GM18870 (cell line): ENCODE measurements around the gene ADK.
"Not testable (repeated sequence)": the region's sequence is repeated elsewhere in the genome, so short reads cannot be mapped to it uniquely, and the experiment has no call there.

ENCODE experiments used
- ATAC-seq: cut with Tn5 transposase; IDR thresholded peaks from one replicate; pipeline ENCODE4 v1.9.1; 2021; ENCODE audit warnings: moderate library complexity; ENCODE audit not compliant: unreplicated experiment

ADK gene

GRCh38 chr10:74292871-74293427, 141.9 kb downstream of the ADK start:
- no peak for ATAC-seq

DNA sequence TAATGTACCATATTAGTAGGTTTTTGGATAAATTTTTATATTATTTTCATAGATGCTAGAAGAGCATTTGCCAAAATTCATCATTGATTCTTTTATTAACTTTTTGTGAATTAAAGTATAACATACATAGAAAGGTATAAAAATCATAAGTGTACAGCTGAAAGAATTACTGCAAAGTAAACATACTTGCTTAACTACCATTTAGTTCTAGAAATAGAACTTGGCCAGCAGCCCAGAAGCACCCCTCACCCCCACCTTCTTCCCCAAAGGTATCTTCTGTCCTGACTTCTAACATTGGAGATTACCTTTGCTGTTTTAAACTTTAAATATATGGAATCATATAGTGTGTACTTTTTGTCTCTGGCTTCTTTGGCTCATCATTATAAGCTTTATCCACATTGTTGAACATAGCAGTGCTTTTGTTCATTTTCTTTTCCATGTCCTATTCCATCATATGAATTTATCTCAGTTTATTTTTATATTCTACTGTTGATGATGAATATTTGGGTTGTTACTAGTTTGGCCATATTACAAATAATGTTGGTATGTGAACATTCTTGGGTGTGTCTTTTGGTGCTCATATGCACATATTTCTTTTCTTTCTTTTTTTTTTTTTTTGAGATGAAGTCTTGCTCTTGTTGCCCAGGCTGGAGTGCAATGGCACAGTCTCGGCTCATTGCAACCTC, 142.8 kb downstream of the ADK start:
- ATAC-seq: no peak

DNA sequence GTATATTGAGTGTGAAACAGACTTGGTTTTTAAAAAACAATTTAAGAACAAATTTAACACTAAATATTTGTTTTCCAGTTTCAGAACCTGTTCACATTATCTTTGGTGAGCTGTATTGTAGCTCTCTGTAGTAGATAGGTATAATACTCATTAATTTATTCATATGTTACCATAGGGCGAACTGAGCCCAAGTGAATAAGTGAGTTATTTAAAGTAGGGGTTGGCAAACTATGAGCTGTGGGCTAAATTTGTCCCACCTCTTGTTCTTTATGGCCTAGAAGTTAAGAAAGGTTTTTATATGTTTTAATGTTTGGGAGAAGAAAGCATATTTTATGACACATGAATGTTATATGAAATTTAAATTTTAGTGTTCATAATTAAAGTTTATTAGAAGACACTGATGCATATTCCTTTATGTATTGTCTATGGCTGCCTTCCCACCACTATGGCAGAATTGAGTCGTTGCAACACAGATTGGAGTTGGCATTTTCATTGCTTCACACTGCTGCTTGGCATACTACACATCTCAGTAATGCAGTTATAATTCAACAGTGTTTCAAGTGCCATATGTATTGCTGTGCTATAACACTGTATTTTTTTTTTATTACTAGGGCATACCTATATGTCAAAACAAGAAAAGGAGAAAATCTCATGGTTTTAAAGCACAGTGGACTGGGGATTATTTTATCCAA, 146.5 kb downstream of the ADK start:
- no peak for ATAC-seq

DNA sequence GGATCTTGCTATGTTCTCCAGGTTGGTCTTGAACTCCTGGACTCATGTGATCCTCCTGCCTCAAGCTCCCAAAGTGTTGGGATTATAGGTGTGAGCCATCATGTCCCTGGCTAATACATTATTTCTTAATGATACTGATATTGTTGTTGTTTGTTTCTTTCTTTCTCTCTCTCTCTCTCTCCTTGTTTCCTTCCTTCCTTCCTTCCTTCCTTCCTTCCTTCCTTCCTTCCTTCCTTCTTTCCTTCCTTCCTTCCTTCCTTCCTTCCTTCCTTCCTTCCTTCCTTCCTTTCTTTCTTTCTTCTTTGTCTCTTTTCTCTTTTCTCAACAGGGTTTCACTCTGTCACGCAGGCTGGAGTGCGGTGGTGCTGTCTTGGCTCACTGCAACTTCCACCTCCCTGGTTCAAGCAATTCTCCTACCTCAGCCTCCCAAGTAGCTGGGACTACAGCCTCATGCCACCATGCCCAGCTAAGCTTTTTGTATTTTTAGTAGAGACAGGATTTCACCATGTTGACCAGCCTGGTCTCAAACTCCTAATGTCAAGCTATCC, 149.1 kb downstream of the ADK start:
- ATAC-seq: not testable (repeated sequence)

- no peak for ATAC-seq
Observed at GRCh38 chr10:74300666-74301065, 149.6 kb downstream of the ADK start.

DNA sequence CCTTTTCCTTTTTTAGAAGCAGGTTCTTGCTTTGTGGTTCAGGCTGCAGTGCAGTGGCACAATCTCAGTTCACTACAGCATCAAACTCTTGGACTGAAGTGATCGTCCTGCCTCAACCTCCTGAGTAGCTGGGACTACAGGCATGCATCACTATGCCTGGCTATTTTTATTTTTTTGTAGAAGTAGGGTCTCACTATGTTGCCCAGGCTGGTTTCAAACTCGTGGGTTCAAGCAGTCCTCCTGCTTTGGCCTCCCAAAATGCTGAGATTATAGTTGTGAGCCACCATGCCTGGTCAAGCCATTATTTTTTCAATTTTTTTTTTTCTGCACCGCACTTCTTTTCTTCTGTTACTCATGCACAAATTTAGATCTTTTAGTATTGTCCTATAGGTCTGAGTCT, 154.7 kb downstream of the ADK start:
- ATAC-seq: no peak

GRCh38 chr10:74306227-74306982, 155.4 kb downstream of the ADK start:
- ATAC-seq: no peak

DNA sequence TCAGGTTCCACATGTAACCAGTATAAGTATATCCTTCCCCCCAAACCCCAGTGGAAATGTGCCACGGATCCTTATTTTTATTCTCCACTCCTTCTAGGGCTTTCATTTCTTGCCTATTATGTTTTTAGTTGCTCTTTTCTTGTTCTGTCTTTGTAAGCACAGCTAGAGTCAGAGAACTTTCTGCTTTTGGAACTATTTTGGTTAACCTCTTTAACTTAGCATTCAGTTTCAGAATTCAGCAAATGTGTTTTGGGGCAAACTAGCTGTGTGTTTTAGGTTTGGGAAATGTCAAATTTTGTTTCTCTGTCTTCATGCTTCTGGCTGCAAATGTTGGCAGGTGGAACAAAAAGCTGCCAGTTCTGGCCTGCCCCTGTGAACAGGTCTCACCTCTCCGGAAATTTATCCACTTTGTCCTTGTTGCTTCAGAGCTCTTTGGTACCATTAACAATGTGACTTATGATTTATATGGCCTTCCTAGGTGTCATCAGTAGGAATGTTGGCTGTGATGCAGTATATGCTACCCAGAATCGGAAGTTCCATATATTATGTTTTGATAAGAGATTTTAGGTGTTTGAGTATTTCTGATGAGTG, 156.1 kb downstream of the ADK start:
- ATAC-seq: no peak

DNA sequence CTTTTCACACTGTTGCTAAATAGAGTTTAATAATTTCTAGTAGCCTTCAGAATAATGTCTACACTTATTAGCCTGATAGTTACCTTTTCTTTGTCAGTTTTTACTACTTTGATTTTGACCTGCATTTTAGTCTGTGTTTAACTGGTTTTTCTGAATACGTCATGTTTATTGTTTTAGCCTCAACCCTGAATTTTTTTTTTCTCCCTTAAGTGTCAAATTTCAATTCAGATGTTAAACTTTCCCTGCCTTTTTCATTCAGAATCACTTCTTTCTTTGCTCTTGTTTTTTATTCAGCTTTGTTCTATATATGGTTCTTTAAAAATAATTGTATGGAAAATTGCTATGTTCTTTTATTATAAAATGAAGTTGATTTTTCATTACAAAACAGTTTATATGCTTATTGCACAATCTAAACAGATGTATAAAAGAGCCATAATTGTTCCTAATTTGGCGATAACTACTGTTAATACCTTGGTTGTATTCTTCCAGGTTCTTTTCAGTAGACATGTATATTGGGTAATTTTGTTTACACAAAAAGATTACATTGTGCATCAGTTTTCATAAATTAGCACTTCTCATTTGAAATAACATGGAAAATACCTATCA, 159.7 kb downstream of the ADK start:
- ATAC-seq: no peak

DNA sequence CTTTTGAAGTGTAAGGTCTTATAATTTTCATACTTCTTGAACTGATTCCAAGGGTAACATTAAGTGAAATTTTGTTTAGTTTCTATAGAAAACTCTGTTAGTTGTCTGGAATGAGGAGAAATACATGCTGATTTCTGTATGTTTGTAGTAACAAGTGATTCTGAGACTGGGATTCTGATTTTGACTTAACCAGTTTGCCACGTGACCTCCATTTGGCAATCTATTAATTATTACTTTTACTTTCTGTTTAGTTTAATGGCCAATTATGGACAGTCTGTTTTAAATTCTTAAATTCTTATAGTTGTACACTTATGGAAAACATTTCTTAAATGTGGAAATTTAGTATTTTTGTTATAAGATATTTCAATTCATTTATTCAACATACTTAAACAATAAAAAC, 163.1 kb downstream of the ADK start:
- no peak for ATAC-seq

DNA sequence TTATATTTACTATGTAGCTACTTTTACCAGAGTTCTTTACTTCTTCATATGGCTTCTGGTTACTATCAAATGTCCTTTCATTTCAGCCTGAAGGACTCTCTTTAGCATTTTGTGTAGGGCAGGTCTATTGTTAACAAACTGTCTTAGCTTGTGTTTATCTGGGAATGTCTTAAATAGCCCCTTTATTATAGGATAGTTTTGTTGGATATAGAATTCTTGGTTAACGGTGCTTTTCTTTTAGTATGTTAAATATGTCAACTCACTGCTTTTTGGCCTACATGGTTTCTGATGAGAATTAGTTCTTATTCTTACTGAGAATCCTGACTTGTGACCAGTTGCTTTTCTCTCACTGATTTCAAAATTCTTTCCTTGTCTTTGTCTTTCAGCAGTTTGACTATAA, 169.0 kb downstream of the ADK start:
- ATAC-seq: no peak

- no peak for ATAC-seq
Observed at GRCh38 chr10:74320717-74321116, 169.7 kb downstream of the ADK start.

DNA sequence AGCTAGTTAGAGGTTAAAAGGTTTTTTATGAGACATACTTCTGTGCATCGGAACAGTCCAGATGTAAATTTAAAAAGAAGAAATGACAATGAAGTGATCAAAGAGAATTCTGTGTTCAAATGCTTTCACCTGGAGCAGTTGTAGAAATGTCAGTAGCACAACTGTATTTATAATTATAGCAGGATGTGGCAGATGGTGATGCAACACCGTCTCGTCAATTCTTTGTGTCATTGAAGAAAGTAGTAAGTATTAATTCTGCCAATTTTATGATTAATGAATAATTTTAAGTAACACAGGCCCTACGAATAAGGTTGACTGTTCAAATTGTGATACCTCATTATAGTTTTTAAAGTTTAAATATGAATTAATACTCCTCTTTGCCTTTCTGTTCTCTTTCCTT, 171.1 kb downstream of the ADK start:
- no peak for ATAC-seq

DNA sequence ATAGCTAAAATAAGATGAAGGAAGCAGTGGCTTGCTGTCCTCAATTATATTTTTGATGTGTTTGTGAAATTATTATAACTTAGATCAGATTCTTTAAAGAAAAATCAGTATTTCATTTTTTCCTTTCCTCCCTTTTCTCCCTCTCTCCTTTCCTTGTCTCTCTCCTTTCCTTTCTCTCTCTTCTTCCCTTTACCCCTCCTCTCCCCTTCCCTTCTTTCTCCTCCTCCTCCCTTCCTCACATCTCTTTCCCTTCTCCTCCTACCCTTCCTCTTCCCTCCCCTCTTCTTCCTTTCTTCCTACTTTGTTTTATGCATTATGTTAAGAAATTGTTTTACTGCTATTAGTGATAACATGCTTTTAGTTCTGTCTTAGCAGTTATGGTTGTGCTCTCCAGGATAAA, 171.5 kb downstream of the ADK start:
- ATAC-seq: no peak

GRCh38 chr10:74328388-74328787, 177.4 kb downstream of the ADK start:
- no peak for ATAC-seq

DNA sequence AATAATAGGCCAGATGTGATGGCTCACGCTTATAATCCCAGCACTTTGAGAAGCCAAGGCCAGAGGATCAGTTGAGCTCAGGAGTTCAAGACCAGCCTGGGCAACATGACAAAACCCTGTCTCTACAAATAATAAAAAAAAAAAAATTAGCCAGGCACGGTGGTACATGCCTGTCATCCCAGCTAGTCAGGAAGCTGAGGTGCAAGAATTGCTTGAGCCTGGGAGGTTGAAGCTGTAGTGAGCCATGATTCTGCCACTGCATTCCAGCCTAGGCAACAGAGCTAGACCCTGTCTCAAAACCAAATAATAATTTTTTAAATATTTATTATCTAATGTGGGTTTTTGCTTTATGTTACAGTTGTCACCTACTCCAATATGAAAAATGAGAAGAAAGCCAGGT, 178.9 kb downstream of the ADK start:
- ATAC-seq: no peak

DNA sequence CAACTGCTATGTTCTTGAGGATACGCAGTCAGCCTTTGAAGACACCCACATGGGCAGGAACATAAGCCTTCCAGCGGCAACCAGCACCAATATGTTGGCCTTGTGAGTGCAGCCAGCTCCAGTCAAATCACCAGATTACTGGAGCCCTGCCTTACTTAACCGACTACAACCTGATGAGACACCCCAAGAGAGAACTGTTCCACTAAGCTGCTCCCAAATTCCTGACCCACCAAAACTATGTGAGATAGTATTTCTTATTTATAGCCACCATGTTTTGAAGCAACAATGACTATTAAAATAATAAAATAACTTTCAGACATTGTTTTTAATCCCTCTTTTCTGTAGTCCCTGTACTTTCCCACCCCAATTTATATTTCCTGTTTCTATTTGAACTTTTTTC, 179.6 kb downstream of the ADK start:
- no peak for ATAC-seq

- ATAC-seq: no peak
Observed at GRCh38 chr10:74332398-74332797, 181.4 kb downstream of the ADK start.

- no peak for ATAC-seq
Observed at GRCh38 chr10:74333174-74333573, 182.2 kb downstream of the ADK start.

DNA sequence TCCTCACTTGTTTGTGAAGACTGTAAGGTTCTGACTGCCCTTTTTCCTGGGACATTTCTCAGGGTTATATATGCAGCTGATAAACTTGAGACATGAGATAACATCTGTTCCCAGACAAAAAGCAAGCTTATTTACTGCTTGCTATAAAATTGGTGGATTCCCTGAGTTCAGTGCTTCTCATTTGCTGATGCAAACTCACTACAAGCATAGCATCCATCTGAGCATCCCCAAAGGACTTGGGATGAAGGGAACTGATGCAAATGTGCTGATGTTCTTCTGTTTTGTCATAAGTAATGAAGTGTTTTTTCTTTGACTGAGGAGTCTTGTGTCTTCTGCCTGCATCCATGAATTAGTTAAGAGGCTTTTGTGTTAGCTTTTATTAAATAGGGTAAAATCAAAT, 183.2 kb downstream of the ADK start:
- ATAC-seq: no peak

DNA sequence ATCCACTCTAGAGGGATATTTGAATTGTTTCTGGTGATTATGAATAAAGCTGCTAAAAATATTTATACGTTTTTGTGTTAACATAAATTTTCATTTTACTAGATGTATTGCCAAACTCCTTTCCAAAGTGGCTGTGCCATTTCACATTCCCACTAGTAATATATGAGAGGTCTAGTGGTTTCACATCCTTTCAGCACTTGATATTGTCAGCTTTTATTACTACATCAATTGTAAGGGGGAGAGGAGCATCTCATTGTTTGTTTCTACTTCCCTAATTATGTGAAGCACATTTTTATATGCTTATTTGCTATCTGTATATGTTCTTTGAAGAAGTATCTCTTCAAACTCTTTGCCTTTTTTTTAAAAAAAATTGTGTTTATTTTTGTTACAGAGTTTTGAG, 184.5 kb downstream of the ADK start:
- no peak for ATAC-seq
